ENCODE results near the gene TAS2R50. TPM values are rescaled to one million over a fixed set of nuclear protein-coding genes. Genes with fewer than 3 reads are reported as not detected.

TAS2R50 gene
- total RNA-seq, 1 experiment from 2014 or later = 0.59 TPM

DNA sequence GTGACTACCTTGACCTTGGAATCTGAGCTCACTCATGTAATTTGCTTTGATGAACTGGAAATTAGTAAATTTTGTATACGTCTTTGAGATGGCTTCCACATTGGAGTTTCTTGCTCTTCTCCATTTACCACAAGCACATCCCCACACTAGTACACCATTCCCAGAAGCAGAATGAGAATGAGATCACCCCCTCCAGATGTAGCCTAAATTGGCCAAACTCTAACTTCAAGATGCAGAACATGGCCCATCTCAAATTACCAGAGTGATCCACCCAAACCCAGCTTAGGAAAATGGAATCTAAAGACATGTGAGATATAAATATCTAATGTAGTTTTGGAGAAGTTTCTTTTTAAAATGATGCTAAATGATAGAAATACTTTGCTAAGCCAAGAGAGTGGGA is 20.9 kb upstream of the TAS2R50 start:
- Mint-ChIP-seq H3K36me3 (no peaks in the 10 kb centered on the region), H3K4me3 (no peak overlapping the region), H3K9me3 (no peaks in the 10 kb centered on the region), H3K27me3 (ENCODE audit: low read depth) (no peaks in the 10 kb centered on the region), H3K4me1 (peaks cover 6% of the 10 kb centered on the region), H3K27ac (peak overlapping the region; percentile 5; the same call in 1 of the 2 replicates)
- TF ChIP-seq TP53 (CRISPR knock-in tag; IDR thresholded peaks at IDR 0.05) = no peak
- TF ChIP-seq SMAD4 (CRISPR knock-in tag; IDR thresholded peaks at IDR 0.05) = no peak
- no peak for TF ChIP-seq ZNF263 (CRISPR knock-in tag; IDR thresholded peaks at IDR 0.05; ENCODE audit: low read depth)
- TF ChIP-seq ZNF219 (CRISPR knock-in tag; IDR thresholded peaks at IDR 0.05; ENCODE audit: borderline replicate concordance) = no peak
- ChIA-PET CTCF (interaction anchor here (0.5 to 1.7 kb wide), 2 partner anchors 19 to 1050 kb away, joined by 3 to 5 read pairs; no protein-coding TSS in a partner anchor), POLR2A (no interaction called here)
- DNase-seq (ENCODE audit: low spot score) = no peak
- ATAC-seq = no peak

DNA sequence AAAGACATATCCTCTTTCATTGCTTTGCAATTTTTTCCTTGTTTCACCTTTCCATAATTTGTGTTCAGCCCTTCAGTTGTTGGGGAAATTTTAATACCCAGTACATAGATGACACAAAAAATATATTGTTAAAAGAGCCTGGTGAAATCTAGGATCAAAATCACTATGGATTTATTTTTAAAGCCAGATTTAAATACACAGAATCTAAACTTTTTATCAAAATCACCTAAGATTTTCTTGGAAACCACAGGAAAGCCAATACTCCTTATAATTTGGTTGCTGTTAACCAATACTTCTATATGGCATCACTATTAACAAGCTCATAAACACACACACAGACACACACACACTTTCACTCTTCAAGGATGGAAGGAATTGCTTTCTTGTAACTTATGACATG is 11.5 kb upstream of the TAS2R50 start, which contains the start of gene TAS2R20:
Gene TAS2R20, minus strand, starts transcription at position 101 of the 400 bp plus-strand sequence. CDS start 429 bp downstream, outside the sequence.
- no peaks in the 10 kb centered on the region; the same call in 1 of the 2 replicates for H3K36me3 Mint-ChIP-seq
- no peak for ATAC-seq
- H3K27me3 Mint-ChIP-seq (ENCODE audit: low read depth) = no peaks in the 10 kb centered on the region
- no peak for DNase-seq (ENCODE audit: low spot score)
- POLR2A ChIA-PET = no interaction called here
- no peaks in the 10 kb centered on the region for H3K4me1 Mint-ChIP-seq
- no peak within 1 kb of the TSS for H3K27ac Mint-ChIP-seq
- no peak within 1 kb of the TSS for H3K4me3 Mint-ChIP-seq
- CTCF ChIA-PET = no interaction called here
- no peak for TF ChIP-seq NFYB (CRISPR knock-in tag; conservative IDR thresholded peaks at IDR 0.05; ENCODE audit: low read depth)
- TF ChIP-seq, protein P1, sequence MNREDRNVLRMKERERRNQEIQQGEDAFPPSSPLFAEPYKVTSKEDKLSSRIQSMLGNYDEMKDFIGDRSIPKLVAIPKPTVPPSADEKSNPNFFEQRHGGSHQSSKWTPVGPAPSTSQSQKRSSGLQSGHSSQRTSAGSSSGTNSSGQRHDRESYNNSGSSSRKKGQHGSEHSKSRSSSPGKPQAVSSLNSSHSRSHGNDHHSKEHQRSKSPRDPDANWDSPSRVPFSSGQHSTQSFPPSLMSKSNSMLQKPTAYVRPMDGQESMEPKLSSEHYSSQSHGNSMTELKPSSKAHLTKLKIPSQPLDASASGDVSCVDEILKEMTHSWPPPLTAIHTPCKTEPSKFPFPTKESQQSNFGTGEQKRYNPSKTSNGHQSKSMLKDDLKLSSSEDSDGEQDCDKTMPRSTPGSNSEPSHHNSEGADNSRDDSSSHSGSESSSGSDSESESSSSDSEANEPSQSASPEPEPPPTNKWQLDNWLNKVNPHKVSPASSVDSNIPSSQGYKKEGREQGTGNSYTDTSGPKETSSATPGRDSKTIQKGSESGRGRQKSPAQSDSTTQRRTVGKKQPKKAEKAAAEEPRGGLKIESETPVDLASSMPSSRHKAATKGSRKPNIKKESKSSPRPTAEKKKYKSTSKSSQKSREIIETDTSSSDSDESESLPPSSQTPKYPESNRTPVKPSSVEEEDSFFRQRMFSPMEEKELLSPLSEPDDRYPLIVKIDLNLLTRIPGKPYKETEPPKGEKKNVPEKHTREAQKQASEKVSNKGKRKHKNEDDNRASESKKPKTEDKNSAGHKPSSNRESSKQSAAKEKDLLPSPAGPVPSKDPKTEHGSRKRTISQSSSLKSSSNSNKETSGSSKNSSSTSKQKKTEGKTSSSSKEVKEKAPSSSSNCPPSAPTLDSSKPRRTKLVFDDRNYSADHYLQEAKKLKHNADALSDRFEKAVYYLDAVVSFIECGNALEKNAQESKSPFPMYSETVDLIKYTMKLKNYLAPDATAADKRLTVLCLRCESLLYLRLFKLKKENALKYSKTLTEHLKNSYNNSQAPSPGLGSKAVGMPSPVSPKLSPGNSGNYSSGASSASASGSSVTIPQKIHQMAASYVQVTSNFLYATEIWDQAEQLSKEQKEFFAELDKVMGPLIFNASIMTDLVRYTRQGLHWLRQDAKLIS (CRISPR knock-in tag; IDR thresholded peaks at IDR 0.05; ENCODE audit: borderline replicate concordance) = no peak
- TF ChIP-seq, protein P2, sequence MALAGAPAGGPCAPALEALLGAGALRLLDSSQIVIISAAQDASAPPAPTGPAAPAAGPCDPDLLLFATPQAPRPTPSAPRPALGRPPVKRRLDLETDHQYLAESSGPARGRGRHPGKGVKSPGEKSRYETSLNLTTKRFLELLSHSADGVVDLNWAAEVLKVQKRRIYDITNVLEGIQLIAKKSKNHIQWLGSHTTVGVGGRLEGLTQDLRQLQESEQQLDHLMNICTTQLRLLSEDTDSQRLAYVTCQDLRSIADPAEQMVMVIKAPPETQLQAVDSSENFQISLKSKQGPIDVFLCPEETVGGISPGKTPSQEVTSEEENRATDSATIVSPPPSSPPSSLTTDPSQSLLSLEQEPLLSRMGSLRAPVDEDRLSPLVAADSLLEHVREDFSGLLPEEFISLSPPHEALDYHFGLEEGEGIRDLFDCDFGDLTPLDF (CRISPR knock-in tag; IDR thresholded peaks at IDR 0.05) = no peak
- no peak for TF ChIP-seq TCF7 (CRISPR knock-in tag; IDR thresholded peaks at IDR 0.05; ENCODE audit: low read depth)
- H3K9me3 Mint-ChIP-seq = peaks cover 6% of the 10 kb centered on the region

DNA sequence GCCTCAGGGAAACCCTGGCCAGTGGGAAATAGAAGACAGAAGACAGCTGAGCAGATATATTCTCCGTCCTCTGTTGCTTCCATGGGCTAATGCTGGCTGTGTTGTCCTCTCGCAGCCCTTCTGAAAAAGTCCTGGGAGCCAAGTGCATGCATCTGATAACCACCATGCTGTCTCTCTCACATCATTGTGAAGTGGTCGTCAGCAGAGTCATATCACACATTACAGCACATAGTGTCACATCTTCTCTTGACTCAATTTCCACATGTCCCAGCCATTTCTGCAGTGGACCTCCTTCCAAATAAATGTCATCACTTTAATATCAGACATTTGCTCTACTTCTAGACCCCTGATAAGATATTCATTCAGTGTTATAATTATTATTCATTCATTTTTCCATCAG is 7.6 kb upstream of the TAS2R50 start:
- ChIA-PET POLR2A (no interaction called here), CTCF (no interaction called here)
- TF ChIP-seq, protein P3, sequence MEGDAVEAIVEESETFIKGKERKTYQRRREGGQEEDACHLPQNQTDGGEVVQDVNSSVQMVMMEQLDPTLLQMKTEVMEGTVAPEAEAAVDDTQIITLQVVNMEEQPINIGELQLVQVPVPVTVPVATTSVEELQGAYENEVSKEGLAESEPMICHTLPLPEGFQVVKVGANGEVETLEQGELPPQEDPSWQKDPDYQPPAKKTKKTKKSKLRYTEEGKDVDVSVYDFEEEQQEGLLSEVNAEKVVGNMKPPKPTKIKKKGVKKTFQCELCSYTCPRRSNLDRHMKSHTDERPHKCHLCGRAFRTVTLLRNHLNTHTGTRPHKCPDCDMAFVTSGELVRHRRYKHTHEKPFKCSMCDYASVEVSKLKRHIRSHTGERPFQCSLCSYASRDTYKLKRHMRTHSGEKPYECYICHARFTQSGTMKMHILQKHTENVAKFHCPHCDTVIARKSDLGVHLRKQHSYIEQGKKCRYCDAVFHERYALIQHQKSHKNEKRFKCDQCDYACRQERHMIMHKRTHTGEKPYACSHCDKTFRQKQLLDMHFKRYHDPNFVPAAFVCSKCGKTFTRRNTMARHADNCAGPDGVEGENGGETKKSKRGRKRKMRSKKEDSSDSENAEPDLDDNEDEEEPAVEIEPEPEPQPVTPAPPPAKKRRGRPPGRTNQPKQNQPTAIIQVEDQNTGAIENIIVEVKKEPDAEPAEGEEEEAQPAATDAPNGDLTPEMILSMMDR (IDR thresholded peaks at IDR 0.05) = no peak
- TF ChIP-seq SOX15 (CRISPR knock-in tag; IDR thresholded peaks at IDR 0.05) (no peak), IRF2 (CRISPR knock-in tag; IDR thresholded peaks at IDR 0.05; ENCODE audit: borderline replicate concordance, low read depth) (no peak)
- TF ChIP-seq, protein P4, sequence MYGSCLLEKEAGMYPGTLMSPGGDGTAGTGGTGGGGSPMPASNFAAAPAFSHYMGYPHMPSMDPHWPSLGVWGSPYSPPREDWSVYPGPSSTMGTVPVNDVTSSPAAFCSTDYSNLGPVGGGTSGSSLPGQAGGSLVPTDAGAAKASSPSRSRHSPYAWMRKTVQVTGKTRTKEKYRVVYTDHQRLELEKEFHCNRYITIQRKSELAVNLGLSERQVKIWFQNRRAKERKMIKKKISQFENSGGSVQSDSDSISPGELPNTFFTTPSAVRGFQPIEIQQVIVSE (CRISPR knock-in tag; IDR thresholded peaks at IDR 0.05; ENCODE audit: borderline replicate concordance) = no peak
- TF ChIP-seq, protein P5, sequence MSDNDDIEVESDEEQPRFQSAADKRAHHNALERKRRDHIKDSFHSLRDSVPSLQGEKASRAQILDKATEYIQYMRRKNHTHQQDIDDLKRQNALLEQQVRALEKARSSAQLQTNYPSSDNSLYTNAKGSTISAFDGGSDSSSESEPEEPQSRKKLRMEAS (CRISPR knock-in tag; IDR thresholded peaks at IDR 0.05) = no peak
- Mint-ChIP-seq H3K36me3 (peaks cover 11% of the 10 kb centered on the region), H3K4me1 (no peaks in the 10 kb centered on the region), H3K4me3 (no peak overlapping the region), H3K9me3 (peaks cover 12% of the 10 kb centered on the region), H3K27ac (no peak overlapping the region), H3K27me3 (ENCODE audit: low read depth) (no peaks in the 10 kb centered on the region)
- ATAC-seq (no peak), DNase-seq (ENCODE audit: low spot score) (no peak)
